Measurements from ENCODE around the gene PADI2. TPM values are rescaled to one million over a fixed set of nuclear protein-coding genes. Genes with fewer than 3 reads are reported as not detected.
A peak's percentile ranks its signal among the peaks of the same experiment; 100 is the strongest.

Gene PADI2
- total and polyA plus RNA-seq, 2 experiments from 2014 or later: 1.7 to 4.3 TPM

DNA sequence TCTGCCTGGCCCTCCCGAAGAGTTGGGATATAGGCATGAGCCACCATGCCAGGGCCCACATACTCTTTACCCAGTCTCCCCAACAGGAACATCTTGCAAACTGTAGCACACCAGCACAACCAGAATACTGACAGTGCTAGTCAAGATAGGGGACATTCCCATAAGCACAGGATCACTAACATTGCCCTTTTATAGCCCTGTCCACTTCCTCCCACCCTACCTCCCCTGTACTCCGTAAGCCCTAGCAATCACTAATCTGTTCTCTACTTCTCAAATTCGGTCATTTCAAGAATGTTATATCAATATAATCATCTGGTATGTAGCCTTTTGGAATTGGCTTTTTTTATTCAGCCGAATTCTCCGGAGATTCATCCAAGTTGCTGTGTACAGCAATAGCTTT lies 71.3 kb downstream of the PADI2 start:
- H3K4me3 Mint-ChIP-seq: no peak overlapping the region
- H3K4me1 ChIP-seq (ENCODE audit: insufficient read depth): peaks cover 7% of the 10 kb centered on the region
- H3K79me2 ChIP-seq (replicated peaks; ENCODE audit: insufficient read depth): peaks cover 57% of the 10 kb centered on the region
- H4K20me1 ChIP-seq (replicated peaks; ENCODE audit: insufficient read depth): peaks cover 19% of the 10 kb centered on the region
- DNase-seq (ENCODE audit: low spot score): no peak
- H3K4me3 ChIP-seq: no peak overlapping the region
- H3K9me3 Mint-ChIP-seq: no peaks in the 10 kb centered on the region
- peak overlapping the region; percentile 45; the same call in 1 of the 2 replicates for H3K27ac ChIP-seq (ENCODE audit: low read depth)
- H3K27me3 Mint-ChIP-seq (ENCODE audit: insufficient read depth, low read depth, poor library complexity): peaks cover 2% of the 10 kb centered on the region
- H3K4me2 ChIP-seq: no peak overlapping the region
- H2AFZ ChIP-seq: no peak overlapping the region
- H3K27ac Mint-ChIP-seq: no peak overlapping the region
- no peak for ATAC-seq
- H3F3A ChIP-seq (replicated peaks; ENCODE audit: low read depth): peaks cover 23% of the 10 kb centered on the region
- no peaks in the 10 kb centered on the region for H3K27me3 ChIP-seq (ENCODE audit: insufficient read depth)
- no peak for TF ChIP-seq ZNF331 (CRISPR knock-in tag; IDR thresholded peaks at IDR 0.05; ENCODE audit: low read depth)
- no peak for TF ChIP-seq EZH2phosphoT487 (IDR thresholded peaks at IDR 0.05; ENCODE audit: unreplicated experiment)
- TF ChIP-seq, protein P1, sequence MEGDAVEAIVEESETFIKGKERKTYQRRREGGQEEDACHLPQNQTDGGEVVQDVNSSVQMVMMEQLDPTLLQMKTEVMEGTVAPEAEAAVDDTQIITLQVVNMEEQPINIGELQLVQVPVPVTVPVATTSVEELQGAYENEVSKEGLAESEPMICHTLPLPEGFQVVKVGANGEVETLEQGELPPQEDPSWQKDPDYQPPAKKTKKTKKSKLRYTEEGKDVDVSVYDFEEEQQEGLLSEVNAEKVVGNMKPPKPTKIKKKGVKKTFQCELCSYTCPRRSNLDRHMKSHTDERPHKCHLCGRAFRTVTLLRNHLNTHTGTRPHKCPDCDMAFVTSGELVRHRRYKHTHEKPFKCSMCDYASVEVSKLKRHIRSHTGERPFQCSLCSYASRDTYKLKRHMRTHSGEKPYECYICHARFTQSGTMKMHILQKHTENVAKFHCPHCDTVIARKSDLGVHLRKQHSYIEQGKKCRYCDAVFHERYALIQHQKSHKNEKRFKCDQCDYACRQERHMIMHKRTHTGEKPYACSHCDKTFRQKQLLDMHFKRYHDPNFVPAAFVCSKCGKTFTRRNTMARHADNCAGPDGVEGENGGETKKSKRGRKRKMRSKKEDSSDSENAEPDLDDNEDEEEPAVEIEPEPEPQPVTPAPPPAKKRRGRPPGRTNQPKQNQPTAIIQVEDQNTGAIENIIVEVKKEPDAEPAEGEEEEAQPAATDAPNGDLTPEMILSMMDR (conservative IDR thresholded peaks at IDR 0.05; ENCODE audit: low read depth in 2 of 2): no peak
- TF ChIP-seq EZH2 (IDR thresholded peaks at IDR 0.05; ENCODE audit: low read depth, unreplicated experiment): no peak
- TF ChIP-seq ZNF114 (CRISPR knock-in tag; IDR thresholded peaks at IDR 0.05): no peak
- TF ChIP-seq CREB1 (CRISPR knock-in tag; IDR thresholded peaks at IDR 0.05; ENCODE audit: low read depth): no peak
- TF ChIP-seq, protein P2, sequence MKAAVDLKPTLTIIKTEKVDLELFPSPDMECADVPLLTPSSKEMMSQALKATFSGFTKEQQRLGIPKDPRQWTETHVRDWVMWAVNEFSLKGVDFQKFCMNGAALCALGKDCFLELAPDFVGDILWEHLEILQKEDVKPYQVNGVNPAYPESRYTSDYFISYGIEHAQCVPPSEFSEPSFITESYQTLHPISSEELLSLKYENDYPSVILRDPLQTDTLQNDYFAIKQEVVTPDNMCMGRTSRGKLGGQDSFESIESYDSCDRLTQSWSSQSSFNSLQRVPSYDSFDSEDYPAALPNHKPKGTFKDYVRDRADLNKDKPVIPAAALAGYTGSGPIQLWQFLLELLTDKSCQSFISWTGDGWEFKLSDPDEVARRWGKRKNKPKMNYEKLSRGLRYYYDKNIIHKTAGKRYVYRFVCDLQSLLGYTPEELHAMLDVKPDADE (IDR thresholded peaks at IDR 0.05): no peak
- TF ChIP-seq, protein P3, sequence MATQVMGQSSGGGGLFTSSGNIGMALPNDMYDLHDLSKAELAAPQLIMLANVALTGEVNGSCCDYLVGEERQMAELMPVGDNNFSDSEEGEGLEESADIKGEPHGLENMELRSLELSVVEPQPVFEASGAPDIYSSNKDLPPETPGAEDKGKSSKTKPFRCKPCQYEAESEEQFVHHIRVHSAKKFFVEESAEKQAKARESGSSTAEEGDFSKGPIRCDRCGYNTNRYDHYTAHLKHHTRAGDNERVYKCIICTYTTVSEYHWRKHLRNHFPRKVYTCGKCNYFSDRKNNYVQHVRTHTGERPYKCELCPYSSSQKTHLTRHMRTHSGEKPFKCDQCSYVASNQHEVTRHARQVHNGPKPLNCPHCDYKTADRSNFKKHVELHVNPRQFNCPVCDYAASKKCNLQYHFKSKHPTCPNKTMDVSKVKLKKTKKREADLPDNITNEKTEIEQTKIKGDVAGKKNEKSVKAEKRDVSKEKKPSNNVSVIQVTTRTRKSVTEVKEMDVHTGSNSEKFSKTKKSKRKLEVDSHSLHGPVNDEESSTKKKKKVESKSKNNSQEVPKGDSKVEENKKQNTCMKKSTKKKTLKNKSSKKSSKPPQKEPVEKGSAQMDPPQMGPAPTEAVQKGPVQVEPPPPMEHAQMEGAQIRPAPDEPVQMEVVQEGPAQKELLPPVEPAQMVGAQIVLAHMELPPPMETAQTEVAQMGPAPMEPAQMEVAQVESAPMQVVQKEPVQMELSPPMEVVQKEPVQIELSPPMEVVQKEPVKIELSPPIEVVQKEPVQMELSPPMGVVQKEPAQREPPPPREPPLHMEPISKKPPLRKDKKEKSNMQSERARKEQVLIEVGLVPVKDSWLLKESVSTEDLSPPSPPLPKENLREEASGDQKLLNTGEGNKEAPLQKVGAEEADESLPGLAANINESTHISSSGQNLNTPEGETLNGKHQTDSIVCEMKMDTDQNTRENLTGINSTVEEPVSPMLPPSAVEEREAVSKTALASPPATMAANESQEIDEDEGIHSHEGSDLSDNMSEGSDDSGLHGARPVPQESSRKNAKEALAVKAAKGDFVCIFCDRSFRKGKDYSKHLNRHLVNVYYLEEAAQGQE (IDR thresholded peaks at IDR 0.05; ENCODE audit: unreplicated experiment): no peak
- TF ChIP-seq POLR2AphosphoS5 (IDR thresholded peaks at IDR 0.05; ENCODE audit: low read depth): no peak
- TF ChIP-seq NANOG (IDR thresholded peaks at IDR 0.05; ENCODE audit: borderline replicate concordance): no peak
- TF ChIP-seq STAT1 (IDR thresholded peaks at IDR 0.05; ENCODE audit: unreplicated experiment): no peak
- TF ChIP-seq, protein P4, sequence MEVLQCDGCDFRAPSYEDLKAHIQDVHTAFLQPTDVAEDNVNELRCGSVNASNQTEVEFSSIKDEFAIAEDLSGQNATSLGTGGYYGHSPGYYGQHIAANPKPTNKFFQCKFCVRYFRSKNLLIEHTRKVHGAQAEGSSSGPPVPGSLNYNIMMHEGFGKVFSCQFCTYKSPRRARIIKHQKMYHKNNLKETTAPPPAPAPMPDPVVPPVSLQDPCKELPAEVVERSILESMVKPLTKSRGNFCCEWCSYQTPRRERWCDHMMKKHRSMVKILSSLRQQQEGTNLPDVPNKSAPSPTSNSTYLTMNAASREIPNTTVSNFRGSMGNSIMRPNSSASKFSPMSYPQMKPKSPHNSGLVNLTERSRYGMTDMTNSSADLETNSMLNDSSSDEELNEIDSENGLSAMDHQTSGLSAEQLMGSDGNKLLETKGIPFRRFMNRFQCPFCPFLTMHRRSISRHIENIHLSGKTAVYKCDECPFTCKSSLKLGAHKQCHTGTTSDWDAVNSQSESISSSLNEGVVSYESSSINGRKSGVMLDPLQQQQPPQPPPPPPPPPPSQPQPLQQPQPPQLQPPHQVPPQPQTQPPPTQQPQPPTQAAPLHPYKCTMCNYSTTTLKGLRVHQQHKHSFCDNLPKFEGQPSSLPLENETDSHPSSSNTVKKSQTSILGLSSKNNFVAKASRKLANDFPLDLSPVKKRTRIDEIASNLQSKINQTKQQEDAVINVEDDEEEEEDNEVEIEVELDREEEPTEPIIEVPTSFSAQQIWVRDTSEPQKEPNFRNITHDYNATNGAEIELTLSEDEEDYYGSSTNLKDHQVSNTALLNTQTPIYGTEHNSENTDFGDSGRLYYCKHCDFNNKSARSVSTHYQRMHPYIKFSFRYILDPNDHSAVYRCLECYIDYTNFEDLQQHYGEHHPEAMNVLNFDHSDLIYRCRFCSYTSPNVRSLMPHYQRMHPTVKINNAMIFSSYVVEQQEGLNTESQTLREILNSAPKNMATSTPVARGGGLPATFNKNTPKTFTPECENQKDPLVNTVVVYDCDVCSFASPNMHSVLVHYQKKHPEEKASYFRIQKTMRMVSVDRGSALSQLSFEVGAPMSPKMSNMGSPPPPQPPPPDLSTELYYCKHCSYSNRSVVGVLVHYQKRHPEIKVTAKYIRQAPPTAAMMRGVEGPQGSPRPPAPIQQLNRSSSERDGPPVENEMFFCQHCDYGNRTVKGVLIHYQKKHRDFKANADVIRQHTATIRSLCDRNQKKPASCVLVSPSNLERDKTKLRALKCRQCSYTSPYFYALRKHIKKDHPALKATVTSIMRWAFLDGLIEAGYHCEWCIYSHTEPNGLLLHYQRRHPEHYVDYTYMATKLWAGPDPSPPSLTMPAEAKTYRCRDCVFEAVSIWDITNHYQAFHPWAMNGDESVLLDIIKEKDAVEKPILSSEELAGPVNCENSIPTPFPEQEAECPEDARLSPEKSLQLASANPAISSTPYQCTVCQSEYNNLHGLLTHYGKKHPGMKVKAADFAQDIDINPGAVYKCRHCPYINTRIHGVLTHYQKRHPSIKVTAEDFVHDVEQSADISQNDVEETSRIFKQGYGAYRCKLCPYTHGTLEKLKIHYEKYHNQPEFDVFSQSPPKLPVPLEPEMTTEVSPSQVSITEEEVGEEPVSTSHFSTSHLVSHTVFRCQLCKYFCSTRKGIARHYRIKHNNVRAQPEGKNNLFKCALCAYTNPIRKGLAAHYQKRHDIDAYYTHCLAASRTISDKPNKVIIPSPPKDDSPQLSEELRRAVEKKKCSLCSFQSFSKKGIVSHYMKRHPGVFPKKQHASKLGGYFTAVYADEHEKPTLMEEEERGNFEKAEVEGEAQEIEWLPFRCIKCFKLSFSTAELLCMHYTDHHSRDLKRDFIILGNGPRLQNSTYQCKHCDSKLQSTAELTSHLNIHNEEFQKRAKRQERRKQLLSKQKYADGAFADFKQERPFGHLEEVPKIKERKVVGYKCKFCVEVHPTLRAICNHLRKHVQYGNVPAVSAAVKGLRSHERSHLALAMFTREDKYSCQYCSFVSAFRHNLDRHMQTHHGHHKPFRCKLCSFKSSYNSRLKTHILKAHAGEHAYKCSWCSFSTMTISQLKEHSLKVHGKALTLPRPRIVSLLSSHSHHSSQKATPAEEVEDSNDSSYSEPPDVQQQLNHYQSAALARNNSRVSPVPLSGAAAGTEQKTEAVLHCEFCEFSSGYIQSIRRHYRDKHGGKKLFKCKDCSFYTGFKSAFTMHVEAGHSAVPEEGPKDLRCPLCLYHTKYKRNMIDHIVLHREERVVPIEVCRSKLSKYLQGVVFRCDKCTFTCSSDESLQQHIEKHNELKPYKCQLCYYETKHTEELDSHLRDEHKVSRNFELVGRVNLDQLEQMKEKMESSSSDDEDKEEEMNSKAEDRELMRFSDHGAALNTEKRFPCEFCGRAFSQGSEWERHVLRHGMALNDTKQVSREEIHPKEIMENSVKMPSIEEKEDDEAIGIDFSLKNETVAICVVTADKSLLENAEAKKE (CRISPR knock-in tag; IDR thresholded peaks at IDR 0.05): no peak
- H3K36me3 Mint-ChIP-seq (ENCODE audit: low read depth): peaks cover 27% of the 10 kb centered on the region
- H3K9me2 ChIP-seq (ENCODE audit: insufficient read depth): no peaks in the 10 kb centered on the region
- H3K4me1 Mint-ChIP-seq: peaks cover 13% of the 10 kb centered on the region; the same call in 2 of the 3 replicates
- peaks cover 27% of the 10 kb centered on the region for H3K36me3 ChIP-seq (ENCODE audit: insufficient read depth)
